ENCODE results near the gene GNAZ. TPM values are rescaled to one million over a fixed set of nuclear protein-coding genes. Genes with fewer than 3 reads are reported as not detected.

GNAZ gene
- total RNA-seq, 1 donor from 2014 or later = under 0.01 TPM

GRCh38 chr22:23122992-23123803 is 52.9 kb downstream of the GNAZ start:
- TF ChIP-seq CTCF (IDR thresholded peaks at IDR 0.05; ENCODE audit: insufficient read depth, low read length, severe bottlenecking) = no peak
- no peaks in the 10 kb centered on the region for H3K27me3 ChIP-seq (ENCODE audit: control insufficient read depth, insufficient read depth, low read length)
- no peak overlapping the region for H3K4me3 ChIP-seq (ENCODE audit: low read depth, low read length)
- H3K36me3 ChIP-seq (ENCODE audit: control insufficient read depth, insufficient read depth, low read length) = no peaks in the 10 kb centered on the region
- DNase-seq (ENCODE audit: low read depth) = no peak
- FAIRE-seq = no peak

DNA sequence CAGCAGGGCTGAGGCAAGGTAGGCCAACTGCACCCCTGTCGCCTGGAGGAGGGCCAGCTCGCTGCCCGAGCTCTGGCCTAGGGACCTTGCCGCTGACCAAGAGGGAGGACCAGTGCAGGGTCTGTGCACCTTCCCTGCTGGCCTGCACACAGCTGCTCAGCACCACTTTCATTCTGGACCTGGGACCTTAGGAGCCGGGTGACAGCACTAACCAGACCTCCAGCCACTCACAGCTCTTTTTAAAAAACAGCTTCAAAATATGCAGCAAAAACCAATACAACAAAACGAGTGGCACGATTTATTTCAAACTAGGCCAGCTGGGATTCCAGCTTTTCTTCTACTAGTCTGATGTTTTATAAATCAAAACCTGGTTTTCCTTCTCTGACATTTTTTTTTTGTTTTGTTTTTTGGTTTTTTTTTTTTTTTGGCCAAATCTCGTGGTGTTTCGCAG is 53.5 kb downstream of the GNAZ start:
- H3K36me3 ChIP-seq (ENCODE audit: control insufficient read depth, insufficient read depth, low read length) = no peaks in the 10 kb centered on the region
- DNase-seq (ENCODE audit: low read depth) (no peak), FAIRE-seq (no peak)
- no peaks in the 10 kb centered on the region for H3K27me3 ChIP-seq (ENCODE audit: control insufficient read depth, insufficient read depth, low read length)
- no peak overlapping the region for H3K4me3 ChIP-seq (ENCODE audit: low read depth, low read length)
- TF ChIP-seq CTCF (IDR thresholded peaks at IDR 0.05; ENCODE audit: insufficient read depth, low read length, severe bottlenecking) = no peak

DNA sequence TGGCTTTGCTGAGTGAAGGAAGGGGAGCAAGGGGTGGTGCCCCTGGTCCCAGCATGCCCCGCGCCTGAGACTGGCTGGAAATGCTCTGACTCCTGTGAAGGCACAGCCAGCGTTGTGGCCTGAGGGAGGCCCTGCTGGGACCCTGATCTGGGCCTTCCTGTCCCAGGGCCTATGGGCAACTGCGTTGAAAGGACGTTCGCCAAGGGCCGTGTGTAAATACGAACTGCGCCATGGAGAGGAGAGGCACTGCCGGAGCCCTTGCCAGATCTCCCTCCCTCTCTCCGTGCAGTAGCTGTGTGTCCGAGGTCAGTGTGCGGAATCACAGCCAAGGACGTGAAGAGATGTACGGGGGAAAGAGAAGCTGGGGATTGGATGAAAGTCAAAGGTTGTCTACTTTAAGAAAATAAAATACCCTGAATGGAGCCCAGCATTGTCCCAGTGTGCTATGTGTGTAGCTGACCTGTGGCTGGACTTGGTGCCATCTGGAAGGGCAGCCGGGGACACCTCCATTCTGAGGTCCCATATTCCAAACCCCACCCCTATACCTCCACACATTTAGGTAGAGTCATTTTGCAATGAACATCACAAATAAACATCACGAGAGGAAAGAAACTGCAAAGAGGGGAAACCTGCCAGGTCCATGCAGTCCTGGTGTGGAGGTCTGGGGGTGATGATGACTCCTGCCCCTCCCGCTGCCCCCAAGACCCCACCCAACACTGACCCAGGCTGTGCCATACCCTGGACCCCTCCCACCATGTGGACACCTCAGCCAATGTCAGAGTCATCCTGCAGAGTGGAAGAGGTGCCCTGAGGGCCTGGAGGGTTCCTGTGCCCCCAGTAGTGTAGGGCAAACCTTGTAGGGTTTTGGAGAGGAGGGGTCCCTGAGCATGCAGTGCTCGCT is 54.5 kb downstream of the GNAZ start:
- H3K4me3 ChIP-seq (ENCODE audit: low read depth, low read length) = no peak overlapping the region
- no peaks in the 10 kb centered on the region for H3K27me3 ChIP-seq (ENCODE audit: control insufficient read depth, insufficient read depth, low read length)
- no peak for DNase-seq (ENCODE audit: low read depth)
- TF ChIP-seq CTCF (IDR thresholded peaks at IDR 0.05; ENCODE audit: insufficient read depth, low read length, severe bottlenecking) = no peak
- no peaks in the 10 kb centered on the region for H3K36me3 ChIP-seq (ENCODE audit: control insufficient read depth, insufficient read depth, low read length)
- FAIRE-seq = no peak

GRCh38 chr22:23125512-23126103 is 55.3 kb downstream of the GNAZ start:
- Histone ChIP-seq H3K4me3 (ENCODE audit: low read depth, low read length) (no peak overlapping the region), H3K27me3 (ENCODE audit: control insufficient read depth, insufficient read depth, low read length) (no peaks in the 10 kb centered on the region), H3K36me3 (ENCODE audit: control insufficient read depth, insufficient read depth, low read length) (no peaks in the 10 kb centered on the region)
- DNase-seq (ENCODE audit: low read depth) = no peak
- no peak for TF ChIP-seq CTCF (IDR thresholded peaks at IDR 0.05; ENCODE audit: insufficient read depth, low read length, severe bottlenecking)
- FAIRE-seq = no peak

- Histone ChIP-seq H3K4me3 (ENCODE audit: low read depth, low read length) (no peak overlapping the region), H3K27me3 (ENCODE audit: control insufficient read depth, insufficient read depth, low read length) (no peaks in the 10 kb centered on the region), H3K36me3 (ENCODE audit: control insufficient read depth, insufficient read depth, low read length) (no peaks in the 10 kb centered on the region)
- FAIRE-seq (no peak), DNase-seq (ENCODE audit: low read depth) (no peak)
- no peak for TF ChIP-seq CTCF (IDR thresholded peaks at IDR 0.05; ENCODE audit: insufficient read depth, low read length, severe bottlenecking)
These were observed 56.1 kb downstream of the GNAZ start for GRCh38 chr22:23126165-23127054.
